Subcutaneous preadipocyte (primary cell): Measurements from ENCODE around the gene EPHA2. TPM values are rescaled to one million over a fixed set of nuclear protein-coding genes. Genes with fewer than 3 reads are reported as not detected.

Experiments
- total RNA-seq: library from RNA; depleted of rRNA; stranded (reverse); fragments of >200 nt; gene quantifications from 2 replicates; pipeline ENCODE4 v1.2.3, GENCODE V29; 2012

Gene EPHA2
- 0.73 and 6.8 TPM in 2 replicates for total RNA-seq

DNA sequence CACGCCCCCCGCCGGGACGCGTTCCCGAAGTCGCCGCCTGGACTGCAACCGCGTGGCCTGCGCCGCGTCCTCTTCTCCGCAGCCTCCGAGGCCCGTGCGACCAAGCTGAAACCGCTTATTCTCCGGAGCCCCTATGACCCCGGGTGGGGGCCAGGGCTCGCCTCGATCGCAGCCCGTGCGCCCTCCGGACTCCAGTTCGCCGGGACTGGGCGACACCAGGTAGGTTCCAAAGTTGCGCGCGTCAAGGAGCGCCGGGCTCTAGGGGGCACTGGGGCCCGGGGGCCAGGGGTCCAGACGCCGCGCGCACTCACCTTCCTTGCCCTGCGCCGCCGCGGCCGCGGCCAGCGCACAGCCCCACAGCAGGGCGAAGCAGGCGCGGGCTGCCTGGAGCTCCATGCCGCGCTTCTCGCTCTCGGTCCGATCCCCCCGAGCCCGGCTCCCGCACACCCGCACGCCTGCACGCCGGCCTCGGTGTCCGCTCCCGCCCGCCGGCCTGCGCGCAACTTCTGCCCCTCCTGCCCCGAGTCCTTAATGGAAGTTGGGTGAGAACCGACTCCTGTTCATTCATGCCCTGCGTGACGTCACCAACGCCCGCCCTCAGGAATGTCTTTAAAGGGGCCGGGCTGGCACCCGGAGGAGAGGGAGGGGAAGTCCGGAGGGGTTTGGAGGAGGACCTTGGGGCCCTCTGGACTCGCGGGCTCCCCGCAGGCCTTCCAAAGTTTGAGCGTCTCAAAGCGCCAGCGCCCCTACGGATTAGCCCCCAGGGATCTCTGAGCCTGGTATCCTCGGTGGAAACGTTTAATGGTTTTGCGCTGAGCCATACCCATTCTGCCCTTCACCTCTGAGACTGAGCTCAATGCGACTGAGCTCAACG, at the start of gene EPHA2:
Gene EPHA2, minus strand, starts transcription at position 533 of the 874 bp plus-strand sequence. Its CDS starts 137 bp downstream, at position 396.

Other genes with a start within 250 kb of the EPHA2 start
- gene ZBTB17, start 180.0 kb downstream of the EPHA2 start, total RNA-seq = 27.2 and 30.5 TPM in 2 replicates
- gene SRARP, start 151.8 kb downstream of the EPHA2 start, total RNA-seq = not detected in 2 replicates
- gene HSPB7, start 138.0 kb downstream of the EPHA2 start, total RNA-seq = under 0.01 and 0.20 TPM in 2 replicates
- gene CLCNKA, start 134.0 kb downstream of the EPHA2 start, total RNA-seq = not detected in 2 replicates
- gene CLCNKB, start 112.3 kb downstream of the EPHA2 start, total RNA-seq = not detected in 2 replicates
- under 0.01 and 0.37 TPM in 2 replicates for gene FAM131C, start 82.4 kb downstream of the EPHA2 start, total RNA-seq
- gene ARHGEF19, start 56.6 kb upstream of the EPHA2 start, total RNA-seq = 2.6 and 2.9 TPM in 2 replicates
- 8.2 and 8.8 TPM in 2 replicates for gene CPLANE2, start 81.1 kb upstream of the EPHA2 start, total RNA-seq
- 10.4 and 11.0 TPM in 2 replicates for gene FBXO42, start 196.4 kb upstream of the EPHA2 start, total RNA-seq
- 69.4 and 74.5 TPM in 2 replicates for gene SZRD1, start 211.2 kb upstream of the EPHA2 start, total RNA-seq